Measurements from ENCODE around the gene SDK1.
"Not testable (repeated sequence)": the region's sequence is repeated elsewhere in the genome, so short reads cannot be mapped to it uniquely, and the experiment has no call there.

Gene SDK1

DNA sequence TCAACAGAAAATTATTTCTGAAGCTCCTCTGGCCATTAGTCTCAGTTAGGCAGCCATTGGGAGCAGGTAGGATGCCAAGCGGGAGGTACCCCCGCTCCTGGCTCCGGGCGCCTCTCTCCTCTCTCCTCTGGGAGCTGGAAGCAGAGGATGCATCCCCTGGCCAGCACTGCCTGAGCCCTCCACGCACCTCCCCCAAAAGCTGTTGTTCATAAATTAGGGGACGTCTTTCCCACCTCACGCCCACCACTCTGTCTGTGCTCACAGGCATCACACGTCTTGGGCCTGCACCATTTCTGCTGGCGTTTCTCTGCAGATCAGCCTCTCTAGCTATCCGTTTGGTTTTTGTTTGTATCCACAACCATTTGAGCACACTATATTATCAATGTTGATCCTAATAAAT lies 772.0 kb downstream of the SDK1 start:
- no peak for DNase-seq (ENCODE audit: low read depth in 2 of 2)

DNA sequence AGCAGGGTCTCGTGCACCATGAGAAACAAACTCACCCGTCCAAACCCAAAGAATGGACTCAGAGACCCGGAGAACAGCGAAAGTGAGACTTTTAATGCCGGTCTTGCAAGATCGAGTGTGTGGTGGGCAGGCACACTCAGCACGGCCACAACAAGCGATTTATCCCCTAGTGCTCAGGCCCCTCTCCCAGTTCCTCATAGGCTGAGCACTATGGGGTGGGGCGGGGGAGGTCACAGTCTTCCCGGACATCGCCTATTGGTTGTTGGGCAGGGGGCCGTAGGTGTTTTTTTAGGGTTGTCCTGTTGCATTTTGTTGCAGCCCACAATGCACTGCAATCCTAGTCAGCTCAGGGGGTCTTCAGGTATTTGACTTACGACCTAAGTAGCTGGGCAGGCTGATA lies 772.7 kb downstream of the SDK1 start:
- DNase-seq (ENCODE audit: low read depth in 2 of 2) = no peak

DNA sequence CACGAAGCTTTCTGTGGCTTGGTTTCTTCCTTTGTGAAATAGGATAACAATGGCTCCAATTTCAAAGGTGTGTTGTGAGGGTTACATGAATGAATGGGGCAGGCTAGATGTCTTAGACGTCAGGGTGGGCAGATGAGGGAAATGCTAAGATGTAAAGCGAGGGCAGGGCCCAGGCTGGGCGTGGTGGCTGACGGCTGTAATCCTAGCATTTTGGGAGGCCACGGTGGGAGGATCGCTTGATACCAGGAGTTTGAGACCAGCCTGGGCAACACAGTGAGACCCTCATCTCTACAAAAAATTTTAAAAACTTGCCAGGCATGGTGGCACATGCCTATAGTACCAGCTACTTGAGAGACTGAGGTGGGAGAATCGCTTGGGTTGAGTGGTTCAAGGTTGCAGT lies 773.4 kb downstream of the SDK1 start:
- DNase-seq (ENCODE audit: low read depth in 2 of 2) = no peak

- DNase-seq (ENCODE audit: low read depth in 2 of 2) = no peak
Measured at GRCh38 chr7:4074994-4075393, 773.9 kb downstream of the SDK1 start.

GRCh38 chr7:4076701-4077294 lies 775.7 kb downstream of the SDK1 start:
- no peak for DNase-seq (ENCODE audit: low read depth in 2 of 2)

- no peak for DNase-seq (ENCODE audit: low read depth in 2 of 2)
Measured at GRCh38 chr7:4077980-4078379, 776.9 kb downstream of the SDK1 start.

DNA sequence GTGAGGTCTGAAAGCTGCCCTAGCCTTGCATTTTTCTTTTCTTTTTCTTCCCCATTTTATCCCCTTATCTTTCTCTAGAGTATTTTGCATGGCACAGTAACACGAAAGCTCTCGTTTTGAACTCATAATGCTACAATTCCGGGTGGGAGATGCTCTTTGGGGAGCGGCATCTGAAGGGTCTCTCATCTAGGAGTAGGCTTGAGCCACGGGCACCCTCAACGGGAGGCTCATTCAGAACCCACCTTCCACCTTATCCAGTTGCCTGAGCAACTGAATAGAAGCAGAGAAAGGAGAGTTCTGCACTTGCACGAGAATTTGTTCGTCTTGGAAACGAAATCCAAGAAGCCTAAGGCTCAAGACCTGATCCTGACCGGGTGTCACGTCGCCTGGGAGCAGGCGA lies 777.5 kb downstream of the SDK1 start:
- no peak for DNase-seq (ENCODE audit: low read depth in 2 of 2)

DNA sequence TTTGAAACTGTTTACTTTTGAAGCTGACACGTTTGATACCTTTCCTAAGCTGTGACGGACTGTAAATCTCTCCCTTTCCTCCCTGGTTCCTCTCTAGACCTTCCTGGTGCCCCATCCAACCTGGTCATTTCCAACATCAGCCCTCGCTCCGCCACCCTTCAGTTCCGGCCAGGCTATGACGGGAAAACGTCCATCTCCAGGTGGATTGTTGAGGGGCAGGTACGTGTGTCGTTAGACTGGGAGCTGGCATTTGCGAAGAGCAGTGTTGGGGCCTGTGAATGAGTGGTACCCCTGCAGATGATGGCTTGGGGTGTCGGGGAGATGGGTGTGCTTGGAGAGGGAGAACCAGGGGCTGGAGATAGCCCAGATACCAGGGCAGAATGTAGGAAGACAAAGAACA lies 778.3 kb downstream of the SDK1 start:
- DNase-seq (ENCODE audit: low read depth in 2 of 2) = no peak

- no peak for DNase-seq (ENCODE audit: low read depth in 2 of 2)
Measured at GRCh38 chr7:4079956-4080355, 778.9 kb downstream of the SDK1 start.

DNA sequence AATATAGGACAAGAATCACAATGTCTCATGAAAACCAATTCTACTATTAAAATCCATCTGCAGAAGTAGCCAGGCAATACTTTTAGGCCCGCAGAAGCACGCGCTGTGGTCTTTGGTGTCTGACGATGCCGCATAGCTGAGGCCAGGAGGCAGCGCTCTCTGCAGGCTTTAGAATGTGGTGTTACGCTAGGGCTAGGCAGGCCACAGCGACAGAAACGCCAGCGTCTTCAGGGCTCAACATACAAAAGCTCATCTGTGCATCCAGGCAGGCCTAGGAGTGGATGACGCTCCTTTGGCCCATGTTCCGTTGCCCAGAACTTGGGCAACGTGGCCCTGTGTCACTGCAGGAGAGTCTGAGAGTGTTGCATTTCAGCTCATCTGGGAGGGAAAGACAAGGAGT lies 779.9 kb downstream of the SDK1 start:
- DNase-seq (ENCODE audit: low read depth in 2 of 2) = no peak

DNA sequence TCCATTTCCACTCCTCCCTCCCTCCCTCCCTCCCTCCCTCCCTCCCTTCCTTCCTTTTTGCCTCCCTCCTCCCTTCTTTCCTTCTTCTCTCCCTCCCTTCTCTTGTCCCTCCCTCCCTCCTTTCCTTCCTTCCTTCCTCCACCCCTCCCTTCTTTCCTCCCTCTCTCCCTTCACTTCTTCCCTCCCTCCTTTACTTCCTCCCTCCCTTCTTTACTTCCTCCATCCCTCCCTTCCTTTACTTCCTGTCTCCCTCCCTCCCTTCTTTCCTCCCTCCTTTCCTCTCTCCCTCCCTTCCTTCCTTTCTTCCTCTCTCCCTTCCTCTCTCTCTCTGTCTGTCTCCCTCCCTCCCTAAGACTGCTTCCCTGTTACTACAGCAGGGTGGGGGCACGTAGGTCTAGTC lies 782.5 kb downstream of the SDK1 start:
- no peak for DNase-seq (ENCODE audit: low read depth in 2 of 2)

GRCh38 chr7:4084271-4084670 lies 783.2 kb downstream of the SDK1 start:
- no peak for DNase-seq (ENCODE audit: low read depth in 2 of 2)

GRCh38 chr7:4085937-4086691 lies 785.1 kb downstream of the SDK1 start:
- no peak for DNase-seq (ENCODE audit: low read depth in 2 of 2)

GRCh38 chr7:4086723-4087122 lies 785.7 kb downstream of the SDK1 start:
- DNase-seq (ENCODE audit: low read depth in 2 of 2) = no peak

DNA sequence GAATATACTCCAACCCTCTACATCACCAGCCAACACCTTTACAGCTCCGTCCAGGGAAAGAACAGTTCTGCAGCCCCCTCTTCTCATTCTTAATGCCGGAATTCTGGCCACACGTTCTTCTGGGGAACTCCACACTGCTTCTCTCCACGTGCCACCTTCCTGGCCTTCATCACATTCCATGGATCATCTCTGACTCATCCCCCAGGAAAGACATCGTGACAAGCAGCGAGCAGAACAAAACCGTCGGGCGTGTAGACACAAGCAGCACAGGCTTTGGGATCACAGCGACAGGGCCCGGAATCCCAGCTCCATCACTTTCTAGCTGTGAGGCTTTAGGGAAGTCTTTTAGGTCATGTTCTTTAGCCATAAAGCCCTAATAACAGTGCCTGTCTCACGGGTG lies 790.7 kb downstream of the SDK1 start:
- no peak for DNase-seq (ENCODE audit: low read depth in 2 of 2)

DNA sequence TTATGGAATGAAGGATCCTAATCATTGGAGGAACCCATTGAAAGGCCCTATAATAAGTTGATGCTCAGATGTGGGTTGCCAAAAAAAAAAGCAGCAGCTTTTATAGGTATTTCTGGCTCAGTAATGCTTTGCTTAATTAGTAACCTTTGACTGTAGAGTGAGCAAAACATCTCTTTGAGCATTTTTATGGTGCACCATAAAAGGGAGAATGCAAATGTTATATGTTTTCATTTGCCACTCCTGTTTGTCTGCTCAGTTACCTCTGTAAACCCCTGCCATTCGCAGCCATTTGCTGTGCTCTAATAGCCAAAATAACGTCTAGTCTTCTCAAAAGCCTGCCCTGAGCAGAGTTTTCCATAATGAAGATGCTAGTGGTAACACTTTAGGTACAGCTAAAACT lies 792.0 kb downstream of the SDK1 start:
- DNase-seq (ENCODE audit: low read depth in 2 of 2) = no peak

DNA sequence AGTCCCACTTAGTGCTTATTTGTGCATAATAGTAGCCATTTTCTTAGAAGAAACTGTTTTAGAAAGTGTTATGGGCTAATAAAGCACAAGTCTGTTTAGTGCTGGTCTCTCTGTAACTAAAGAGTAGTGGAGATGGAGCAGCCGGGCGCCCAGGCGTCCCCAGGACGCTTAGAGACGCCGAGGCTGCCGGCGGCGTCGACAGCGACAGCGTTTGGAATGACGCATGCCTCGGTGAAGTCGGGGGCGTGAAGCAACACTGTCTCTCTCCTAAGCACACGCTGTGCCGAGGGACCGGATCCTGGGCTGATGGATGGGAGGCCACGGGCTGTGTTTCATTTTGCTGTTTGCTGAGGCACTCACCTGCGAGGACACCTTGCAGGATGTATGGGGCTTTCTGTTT lies 792.4 kb downstream of the SDK1 start:
- no peak for DNase-seq (ENCODE audit: low read depth in 2 of 2)

- DNase-seq (ENCODE audit: low read depth in 2 of 2) = not testable (repeated sequence)
Measured at GRCh38 chr7:4094158-4094557, 793.1 kb downstream of the SDK1 start.

DNA sequence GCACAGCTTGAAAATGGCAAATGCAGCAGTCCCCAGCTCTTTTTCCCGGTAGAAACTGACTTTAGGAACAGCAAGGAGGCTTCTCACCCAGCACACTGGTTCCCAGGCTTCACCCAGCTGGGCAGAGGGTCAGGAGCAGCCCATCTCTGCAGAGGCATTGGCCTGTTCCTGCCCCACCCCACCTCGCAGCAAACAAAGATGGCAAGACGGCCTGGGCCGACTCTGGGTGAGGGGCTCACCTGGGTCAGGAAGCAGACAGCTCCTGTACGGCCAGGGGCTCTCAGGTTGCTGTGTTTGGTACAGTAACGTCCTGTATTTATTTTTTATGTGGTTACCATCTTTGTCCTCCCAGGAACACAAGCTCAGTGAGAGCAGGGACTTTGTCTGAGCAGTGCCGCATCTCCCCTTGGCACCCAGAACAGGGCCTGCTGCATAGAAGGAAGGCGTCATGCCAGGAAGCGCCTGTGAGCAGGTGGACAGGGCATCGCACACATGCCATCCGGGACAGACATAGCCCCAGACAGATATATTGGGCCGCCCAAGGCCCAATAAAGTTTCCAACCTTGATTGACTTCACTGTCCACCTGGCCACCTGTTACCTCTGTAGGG lies 796.1 kb downstream of the SDK1 start:
- no peak for DNase-seq (ENCODE audit: low read depth in 2 of 2)

DNA sequence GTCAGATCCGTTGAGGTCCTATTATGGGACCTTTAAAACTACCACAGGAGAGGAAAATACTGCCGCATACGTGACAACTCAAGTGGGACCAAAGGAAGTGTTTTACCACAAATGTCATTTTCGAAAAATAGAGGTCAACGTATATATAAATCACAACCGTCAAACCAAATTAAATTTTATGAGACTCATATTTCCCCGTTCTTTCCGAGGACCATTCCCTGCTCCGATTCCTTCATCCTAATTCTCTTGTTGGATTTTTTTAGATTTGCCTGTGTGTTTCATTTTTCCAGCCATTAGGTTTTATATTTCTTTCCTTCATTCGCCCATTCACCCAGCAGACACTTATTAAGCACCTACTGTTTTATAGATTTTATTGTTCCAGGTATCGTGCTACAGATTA lies 797.1 kb downstream of the SDK1 start:
- DNase-seq (ENCODE audit: low read depth in 2 of 2) = no peak

DNA sequence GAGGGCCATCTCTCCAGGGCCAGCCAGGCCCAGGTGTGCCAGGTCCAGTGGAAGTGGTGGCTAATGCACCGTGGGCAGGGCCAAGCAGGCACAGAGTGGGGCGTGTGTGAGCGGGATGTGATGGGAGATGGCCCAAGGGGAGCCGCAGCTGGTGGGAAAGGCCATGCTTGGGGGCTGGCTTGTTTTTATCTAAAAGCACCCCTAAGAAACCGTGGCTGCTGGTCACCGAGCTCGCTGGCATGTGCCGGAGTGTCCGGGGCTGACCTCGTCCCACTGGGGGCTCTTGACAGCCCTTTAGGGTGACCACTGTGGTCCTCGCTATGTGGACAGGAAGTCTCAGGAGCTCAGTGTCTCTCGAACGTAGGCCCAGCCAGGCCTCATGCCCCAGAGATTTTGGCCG lies 798.6 kb downstream of the SDK1 start:
- no peak for DNase-seq (ENCODE audit: low read depth in 2 of 2)

DNA sequence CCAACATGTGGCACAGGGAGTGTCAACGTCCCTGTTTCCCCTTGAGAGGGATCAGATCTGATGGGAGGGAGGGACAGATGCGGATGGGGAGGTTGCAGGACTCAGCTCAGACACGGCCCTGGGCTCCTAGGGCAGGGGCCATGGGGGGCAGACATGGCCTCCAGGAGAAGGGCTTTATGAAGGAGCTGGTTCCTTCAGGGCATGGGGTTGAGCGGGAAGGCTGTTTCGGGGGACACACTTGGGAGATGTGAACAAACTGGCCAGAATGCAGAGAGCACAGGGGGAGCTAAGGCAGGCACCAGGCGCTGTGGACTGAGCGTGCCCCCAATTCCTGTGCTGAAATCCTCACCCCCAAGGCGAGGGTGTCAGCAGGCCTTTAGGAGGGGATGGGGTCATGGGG lies 799.1 kb downstream of the SDK1 start:
- no peak for DNase-seq (ENCODE audit: low read depth in 2 of 2)

DNA sequence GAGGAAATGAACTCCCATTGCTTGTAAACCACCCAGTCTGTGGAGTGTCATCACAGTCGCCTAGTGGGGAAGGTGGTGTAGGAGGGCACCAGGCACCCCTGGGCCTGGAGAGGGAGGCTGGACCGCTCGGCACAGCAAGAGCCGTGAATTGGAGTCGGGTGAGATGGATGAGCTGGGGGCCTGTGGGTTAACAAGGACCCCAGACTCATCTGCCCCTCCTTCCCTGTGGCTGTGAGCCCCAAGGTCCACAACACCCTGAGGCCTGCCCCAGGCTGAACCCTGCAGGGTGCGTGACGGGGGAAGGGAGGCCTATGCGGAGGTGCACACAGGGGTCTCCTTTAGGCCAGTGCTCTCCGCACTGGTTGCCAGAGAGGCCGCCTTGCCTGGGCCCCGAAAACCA lies 799.6 kb downstream of the SDK1 start:
- no peak for DNase-seq (ENCODE audit: low read depth in 2 of 2)

Measured in activated CD4-positive, alpha-beta T cell treated with anti-CD3 and anti-CD28 coated beads for 24 hours (primary cell).